GM18870 (cell line): Measurements from ENCODE around the gene MDH1.

Experiments used
- ATAC-seq: cut with Tn5 transposase; IDR thresholded peaks from one replicate; pipeline ENCODE4 v1.9.1; 2021; ENCODE audit warnings: moderate library complexity; ENCODE audit not compliant: unreplicated experiment

MDH1 gene

DNA sequence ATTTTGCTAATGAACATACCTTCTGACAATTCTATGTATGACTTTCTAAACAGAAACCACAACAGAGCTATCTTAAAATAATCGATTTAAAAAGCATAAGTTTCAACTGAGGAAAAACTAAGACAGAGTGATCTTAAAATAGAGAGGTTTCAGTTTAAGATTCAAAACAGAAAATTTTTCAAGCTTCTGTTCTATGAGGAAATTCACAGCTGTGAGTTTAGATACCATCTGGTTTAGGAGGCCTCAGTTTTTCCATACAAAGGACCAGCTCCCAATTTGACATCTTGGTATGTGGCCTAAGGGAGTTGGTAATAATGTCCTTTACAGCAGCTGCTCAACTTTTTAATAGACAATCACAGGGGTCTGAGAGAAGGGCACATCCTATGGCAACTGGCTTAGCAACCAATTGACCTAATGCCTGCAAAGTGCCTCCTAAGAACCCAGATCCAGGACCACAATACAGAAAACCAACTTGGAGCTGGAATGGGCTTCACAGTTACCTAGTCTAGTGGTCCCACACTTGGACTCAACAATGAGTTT is 39.7 kb downstream of the MDH1 start:
- no peak for ATAC-seq

DNA sequence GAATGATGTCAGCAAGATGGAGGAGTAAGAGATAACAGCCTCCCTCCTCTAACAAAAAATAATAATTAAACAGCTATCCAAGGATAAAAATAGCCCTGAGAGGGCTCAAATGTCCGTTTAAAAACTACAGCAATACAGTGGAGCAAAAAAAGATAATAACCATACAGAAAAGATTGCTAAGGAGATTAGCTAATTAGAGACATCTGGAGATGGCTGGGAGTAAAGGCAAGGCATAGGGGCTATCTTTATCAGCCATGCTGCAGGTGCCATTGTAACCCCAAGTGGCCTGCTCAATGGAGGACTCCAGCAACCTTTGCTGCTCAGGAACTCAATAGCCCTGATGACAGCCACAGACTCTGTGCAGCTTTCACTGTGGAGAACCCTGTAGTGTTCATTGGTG is 42.7 kb downstream of the MDH1 start:
- no peak for ATAC-seq

DNA sequence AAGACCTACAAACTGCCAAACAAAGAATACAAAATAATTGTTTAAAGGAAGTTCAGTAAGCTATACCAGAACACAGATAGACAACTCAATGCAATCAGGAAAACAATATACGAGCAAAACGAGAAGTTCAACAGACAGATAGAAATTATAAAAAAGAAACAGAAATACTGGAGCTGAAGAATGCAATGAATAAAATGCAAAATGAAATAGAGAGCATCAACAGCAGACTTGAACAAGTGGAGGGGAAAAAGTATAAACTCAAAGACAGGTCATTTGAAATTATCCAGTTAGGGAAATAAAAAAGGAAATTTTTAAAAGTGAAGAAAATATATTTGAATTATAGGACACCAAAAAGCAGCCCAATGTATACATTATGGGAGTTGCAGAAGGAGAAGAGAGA is 43.6 kb downstream of the MDH1 start:
- ATAC-seq = no peak

DNA sequence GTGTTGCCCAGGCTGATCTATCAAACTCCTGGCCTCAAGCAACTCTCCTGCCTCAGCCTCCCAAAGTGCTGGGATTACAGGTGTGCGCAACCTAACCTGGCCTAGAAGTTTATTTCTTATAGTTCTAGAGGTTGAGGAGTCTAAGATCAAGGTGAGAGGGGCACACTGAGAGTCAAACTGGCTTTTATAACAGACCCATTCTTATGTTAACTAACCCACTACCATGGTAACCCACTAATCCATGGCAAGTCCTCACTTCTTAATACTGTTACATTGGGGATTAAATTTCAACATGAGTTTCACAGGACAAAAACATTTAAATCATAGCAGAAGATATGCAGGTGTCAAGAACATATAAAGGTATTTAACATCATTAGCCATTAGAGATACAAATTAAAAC is 50.6 kb downstream of the MDH1 start:
- ATAC-seq = no peak

DNA sequence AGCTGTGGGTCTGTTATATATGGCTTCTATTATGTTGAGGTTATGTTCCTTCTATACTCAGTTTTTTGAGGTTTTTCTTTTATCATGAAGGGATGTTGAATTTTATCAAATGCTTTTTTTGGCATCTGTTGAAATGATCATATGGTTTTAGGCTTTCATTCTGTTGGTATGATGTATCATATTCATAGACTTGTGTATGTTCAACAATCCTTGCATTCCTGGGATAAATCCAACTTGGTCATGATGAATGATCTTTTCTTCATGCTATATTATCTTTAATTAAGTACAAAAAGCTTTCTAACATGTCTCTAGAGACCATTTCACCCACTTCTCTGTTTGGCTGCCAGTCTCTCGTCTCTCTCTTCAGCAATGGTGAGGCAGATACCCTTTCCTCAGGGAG is 54.2 kb downstream of the MDH1 start:
- ATAC-seq = no peak

DNA sequence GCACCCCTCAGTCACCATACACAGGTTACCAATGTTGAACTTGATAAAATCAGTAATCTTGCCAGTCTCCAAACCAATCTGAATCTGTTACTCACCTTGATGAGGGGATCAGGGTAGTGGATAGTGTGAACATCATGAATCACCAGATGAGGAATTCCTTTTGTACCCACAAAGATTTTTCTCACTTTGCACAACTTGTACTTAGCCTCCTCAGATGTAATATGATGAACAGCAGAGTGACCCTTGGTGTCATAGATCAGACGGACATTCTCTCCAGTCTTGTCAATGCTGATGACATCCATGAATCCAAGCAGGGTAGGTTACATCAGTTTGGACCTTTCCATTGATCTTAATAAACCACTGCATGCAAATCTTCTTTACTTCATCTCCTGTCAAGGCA is 54.7 kb downstream of the MDH1 start:
- ATAC-seq = no peak

DNA sequence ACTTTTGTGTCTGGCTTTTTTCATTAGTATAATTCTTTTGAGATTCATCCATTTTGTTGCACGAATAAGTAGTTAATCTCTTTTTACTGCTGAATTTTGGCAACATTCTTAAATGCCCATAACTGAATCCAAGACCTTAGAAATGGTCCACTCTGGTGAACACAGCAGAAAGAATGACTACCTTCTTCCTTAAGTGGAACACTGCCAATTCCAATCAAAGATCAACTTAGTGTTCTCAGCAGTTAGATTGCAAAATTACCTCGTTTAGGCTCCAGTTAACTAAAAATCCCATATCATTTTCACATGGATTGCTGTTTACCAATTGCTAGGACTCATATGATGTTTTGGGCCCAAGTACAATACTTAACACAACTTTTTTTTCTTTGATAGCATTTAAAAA is 59.9 kb downstream of the MDH1 start:
- ATAC-seq = no peak

DNA sequence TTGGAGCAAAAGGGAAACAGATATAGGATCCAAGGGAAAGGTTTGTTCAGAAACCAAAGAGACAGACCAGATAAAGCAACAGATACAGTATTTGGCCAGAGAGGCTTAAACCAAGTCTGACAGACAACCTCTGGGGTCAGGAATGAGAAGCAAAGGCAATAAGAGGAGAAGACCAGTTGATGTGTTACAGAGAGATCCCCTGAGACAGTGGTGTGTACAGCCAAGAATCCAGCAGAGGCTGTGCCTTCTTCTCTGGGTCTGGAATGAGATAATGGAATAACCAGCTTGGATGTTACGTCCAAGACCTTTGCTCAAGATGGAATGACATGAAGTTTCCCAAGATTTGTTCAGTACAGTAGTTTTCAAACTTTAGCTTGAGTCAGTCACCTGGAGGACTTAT is 61.1 kb downstream of the MDH1 start:
- ATAC-seq = no peak

DNA sequence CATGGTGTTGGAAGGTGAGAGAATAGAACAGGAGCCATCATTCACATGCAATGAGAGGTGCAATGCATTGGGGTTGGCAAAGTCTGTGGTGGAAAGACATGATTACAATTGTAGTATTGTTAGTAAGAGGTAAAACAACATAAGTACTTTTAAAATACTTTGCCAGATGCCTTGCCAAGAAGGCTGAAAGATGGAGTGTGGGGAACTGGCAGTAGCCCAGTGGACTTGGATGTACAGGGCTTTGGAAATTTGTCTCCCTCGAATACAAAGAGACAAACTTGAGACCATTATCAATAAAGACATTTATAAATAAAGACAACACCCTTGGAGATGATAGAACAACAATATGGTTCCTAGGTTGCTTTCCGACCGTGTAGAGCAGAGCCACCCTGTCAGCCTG is 62.0 kb downstream of the MDH1 start:
- ATAC-seq = no peak

DNA sequence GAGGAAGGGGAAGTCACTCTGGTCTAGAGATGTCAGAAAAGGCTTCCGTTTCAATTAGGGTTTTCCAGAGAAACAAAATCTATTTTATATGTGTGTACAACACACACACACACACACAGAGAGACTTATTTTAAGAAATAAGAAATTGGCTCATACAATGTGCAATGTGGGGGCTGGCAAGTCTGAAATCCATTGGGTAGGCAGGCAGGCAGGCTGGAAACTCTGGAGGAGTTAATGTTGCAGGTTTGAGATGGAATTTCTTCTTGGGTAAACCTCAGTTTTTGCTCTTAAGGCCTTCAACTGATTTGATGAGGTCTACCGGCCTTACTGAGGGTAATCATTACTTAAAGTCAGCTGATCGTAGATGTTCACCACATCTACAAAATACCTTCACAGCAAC is 62.6 kb downstream of the MDH1 start:
- no peak for ATAC-seq

DNA sequence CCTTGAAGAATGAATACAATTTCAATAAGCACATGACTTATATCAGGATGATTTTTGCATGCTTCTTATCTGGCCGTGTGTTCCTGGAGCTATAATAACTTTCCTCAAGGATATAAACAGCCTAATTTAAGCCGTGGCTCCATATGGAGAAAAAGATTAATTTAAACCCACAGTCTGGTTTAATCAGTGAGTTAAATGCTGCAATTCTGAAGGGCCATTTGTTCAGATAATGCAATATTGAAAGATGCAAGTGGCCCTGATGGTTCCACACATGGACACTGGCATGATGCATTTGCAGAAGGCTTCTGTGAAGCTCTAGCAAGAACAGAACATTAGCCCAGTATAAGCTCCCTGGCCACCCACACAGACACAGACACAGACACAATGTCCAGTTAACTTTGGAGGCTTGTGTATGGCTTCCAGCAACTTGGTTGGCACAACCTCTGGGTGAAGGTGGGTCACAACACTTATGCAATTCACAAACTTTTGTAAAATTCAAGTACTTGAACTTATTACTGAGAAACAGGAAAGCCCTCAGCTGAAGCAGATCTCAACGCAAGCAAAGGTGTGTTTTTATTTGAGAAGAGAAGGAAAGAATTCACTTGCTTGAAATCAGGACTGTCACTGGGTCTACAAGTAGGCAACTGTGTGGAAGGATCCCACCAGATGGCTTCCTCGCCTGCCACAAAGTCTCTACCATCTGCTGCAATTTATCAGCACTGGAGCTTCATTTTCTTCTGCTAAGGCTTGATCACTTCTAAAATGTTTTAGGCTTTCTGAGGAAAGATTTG is 63.3 kb downstream of the MDH1 start:
- ATAC-seq = no peak

DNA sequence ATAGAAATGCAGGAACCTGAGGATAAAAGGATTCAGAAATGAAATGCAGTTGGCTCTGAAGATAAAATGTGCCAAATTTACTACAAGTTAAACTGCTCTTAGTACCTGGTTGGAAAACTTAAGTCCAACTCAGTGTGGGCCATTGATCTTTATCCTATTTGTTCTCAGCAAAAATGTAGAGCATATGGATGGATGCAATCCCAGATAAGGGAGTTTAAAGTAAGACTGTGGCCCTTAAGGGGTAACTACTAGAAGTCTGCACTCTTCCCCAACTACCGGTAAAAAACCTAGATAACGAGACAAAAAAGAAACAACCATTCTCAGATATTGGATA is 63.9 kb downstream of the MDH1 start:
- ATAC-seq = no peak

DNA sequence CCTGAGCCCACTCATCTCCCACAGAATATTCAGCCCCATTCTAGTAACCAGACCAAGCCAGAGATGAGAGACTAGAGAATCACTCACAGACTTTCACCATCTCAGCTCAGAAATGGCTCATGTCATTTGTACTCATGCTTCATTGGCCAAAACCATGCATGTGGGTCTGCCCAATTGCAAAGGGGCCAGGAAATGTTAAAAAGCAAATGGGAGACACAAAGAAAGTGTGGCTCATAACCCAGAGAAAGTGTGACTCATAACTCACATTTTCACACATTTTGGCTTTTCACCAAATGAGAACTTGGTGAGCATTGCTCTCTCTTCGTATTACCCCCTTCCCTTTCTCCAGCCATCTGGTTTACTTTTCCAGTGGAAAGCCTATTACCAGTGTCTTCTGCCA is 66.2 kb downstream of the MDH1 start:
- peak; percentile 65 for ATAC-seq
